Activated T-helper 9 cell treated with anti-CD3 and anti-CD28 coated beads, Interleukin-2, amount 50 U/mL, for 16 hours (primary cell): ENCODE measurements around the gene PAPPA.

Experiments
- DNase-seq: peaks from one replicate; pipeline ENCODE4 v3.0.0-alpha.2; 2020; ENCODE audit warnings: low read depth

The PAPPA gene

GRCh38 chr9:116316246-116316645, 162.7 kb downstream of the PAPPA start:
- DNase-seq = no peak

- DNase-seq = no peak
Measured at GRCh38 chr9:116317503-116317902, 163.9 kb downstream of the PAPPA start.

- no peak for DNase-seq
Measured at GRCh38 chr9:116318468-116319374, 165.1 kb downstream of the PAPPA start.

GRCh38 chr9:116319480-116319879, 165.9 kb downstream of the PAPPA start:
- DNase-seq = no peak

GRCh38 chr9:116320290-116320689, 166.7 kb downstream of the PAPPA start:
- no peak for DNase-seq

- no peak for DNase-seq
Measured at GRCh38 chr9:116322521-116322920, 168.9 kb downstream of the PAPPA start.

- no peak for DNase-seq
Measured at GRCh38 chr9:116323012-116323411, 169.4 kb downstream of the PAPPA start.

GRCh38 chr9:116323571-116323970, 170.0 kb downstream of the PAPPA start:
- no peak for DNase-seq

- no peak for DNase-seq
Measured at GRCh38 chr9:116325924-116326323, 172.3 kb downstream of the PAPPA start.

- no peak for DNase-seq
Measured at GRCh38 chr9:116327701-116328405, 174.3 kb downstream of the PAPPA start.

- no peak for DNase-seq
Measured at GRCh38 chr9:116329470-116329869, 175.9 kb downstream of the PAPPA start.

- no peak for DNase-seq
Measured at GRCh38 chr9:116331241-116331640, 177.7 kb downstream of the PAPPA start.

GRCh38 chr9:116332090-116332489, 178.5 kb downstream of the PAPPA start:
- no peak for DNase-seq

- DNase-seq = no peak
Measured at GRCh38 chr9:116333254-116333653, 179.7 kb downstream of the PAPPA start.

- no peak for DNase-seq
Measured at GRCh38 chr9:116334546-116335150, 181.1 kb downstream of the PAPPA start.

GRCh38 chr9:116335392-116335791, 181.8 kb downstream of the PAPPA start:
- no peak for DNase-seq

GRCh38 chr9:116336133-116336862, 182.7 kb downstream of the PAPPA start:
- no peak for DNase-seq

- DNase-seq = no peak
Measured at GRCh38 chr9:116337015-116337414, 183.4 kb downstream of the PAPPA start.

GRCh38 chr9:116340270-116340669, 186.7 kb downstream of the PAPPA start:
- DNase-seq = no peak

- DNase-seq = no peak
Measured at GRCh38 chr9:116342061-116342460, 188.5 kb downstream of the PAPPA start.

GRCh38 chr9:116342941-116343340, 189.3 kb downstream of the PAPPA start:
- no peak for DNase-seq

GRCh38 chr9:116344416-116344815, 190.8 kb downstream of the PAPPA start:
- DNase-seq = no peak
